ENCODE data around the gene CCDC73.
"Not testable (repeated sequence)": the region's sequence is repeated elsewhere in the genome, so short reads cannot be mapped to it uniquely, and the experiment has no call there.

Gene CCDC73

DNA sequence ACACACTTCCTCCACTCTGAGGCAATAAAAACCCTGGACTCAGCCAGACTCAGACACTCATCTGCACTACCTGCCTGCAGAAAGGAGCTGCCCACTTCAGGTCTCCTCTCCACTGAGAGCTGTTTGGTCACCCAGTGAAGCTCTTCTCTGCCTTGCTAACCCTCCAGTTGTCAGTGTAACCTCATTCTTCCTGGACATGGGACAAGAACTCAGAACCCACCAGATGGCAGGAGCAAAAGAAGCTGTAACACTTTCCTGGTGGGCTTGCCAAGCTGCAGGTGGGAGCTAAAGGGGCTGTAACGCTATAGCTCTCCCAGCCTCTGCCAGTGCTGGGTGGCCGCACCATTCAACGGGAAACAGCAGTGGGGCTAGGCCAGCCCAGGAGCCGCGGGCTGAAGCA lies 89.7 kb downstream of the CCDC73 start:
- no peak for DNase-seq

DNA sequence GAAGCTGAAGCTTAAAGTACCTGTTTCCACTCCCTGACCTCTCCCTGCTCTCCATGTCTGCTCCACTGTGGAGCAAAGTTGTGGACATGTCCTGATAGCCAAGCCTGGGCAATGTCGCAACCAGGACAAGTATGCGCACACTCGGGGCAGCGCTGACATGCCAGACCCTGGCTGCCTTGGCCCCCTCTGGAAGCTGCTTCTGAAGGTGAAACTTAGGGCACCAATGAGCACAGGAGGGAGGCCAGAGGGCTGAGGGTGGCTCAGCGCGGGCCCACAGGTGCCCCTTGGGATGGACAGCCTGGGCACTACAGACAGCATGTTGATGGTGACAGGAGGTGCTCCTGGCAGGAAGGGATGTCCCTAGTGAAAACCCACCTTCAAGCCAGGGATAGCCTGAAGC lies 90.2 kb downstream of the CCDC73 start:
- no peak for DNase-seq

DNA sequence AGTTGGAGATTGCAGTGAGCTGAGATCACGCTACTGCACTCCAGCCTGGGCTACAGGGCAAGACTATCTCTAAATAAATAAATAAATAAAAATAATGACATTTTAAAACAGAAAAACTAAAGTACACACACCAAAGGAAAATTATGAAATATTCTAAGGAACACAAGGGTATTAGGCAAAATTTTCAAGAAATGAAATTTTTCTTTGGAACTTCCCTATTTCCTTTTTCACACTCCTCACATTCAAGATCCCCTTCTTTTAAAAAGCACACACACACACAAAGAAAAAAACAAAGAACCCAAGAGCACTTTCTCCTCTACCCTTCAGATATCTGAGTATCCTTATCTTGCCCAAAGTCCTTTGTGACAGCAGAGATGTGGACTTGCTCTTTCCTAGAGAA lies 92.8 kb downstream of the CCDC73 start:
- DNase-seq, result no peak

- no peak for DNase-seq
Measured at GRCh38 chr11:32698579-32698978, 95.9 kb downstream of the CCDC73 start.

GRCh38 chr11:32671051-32671450 lies 123.4 kb downstream of the CCDC73 start:
- no peak for DNase-seq

GRCh38 chr11:32659672-32660071 lies 134.8 kb downstream of the CCDC73 start:
- no peak for DNase-seq

DNA sequence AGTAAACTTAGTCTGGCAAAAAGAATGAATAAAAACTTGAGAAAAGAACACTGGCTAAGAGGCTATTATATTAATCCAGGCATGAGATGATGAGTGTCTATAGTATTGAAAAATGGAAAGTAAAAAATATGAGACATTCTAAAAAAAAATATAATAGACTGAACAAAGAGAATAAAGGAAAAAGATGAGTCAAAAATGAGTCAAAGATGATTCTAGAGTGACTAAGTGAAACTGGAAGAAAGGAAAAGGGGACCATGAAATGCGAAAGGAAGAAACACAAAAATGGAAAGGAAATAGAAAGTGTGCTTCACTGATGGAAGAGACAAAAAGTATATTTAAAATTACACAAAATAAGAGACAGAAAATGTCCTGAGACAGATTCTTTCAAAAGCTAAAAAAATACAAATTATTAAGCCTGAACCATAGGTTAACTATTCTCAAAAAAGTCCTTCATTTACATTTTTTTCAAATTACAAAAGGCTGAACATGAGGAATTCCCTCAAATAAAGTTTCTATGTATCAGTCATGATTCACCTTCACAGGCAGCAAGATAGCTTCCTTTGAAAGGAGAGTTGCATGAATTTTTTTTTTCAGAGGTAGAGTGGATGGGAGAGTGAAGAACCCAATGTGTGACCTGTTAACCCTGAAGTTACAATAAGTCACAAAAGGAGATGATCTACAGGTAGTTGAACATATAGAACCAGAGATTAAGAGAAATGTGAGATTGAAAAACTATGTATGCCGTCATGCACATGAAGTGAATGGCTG lies 135.6 kb downstream of the CCDC73 start:
- no peak for DNase-seq

DNA sequence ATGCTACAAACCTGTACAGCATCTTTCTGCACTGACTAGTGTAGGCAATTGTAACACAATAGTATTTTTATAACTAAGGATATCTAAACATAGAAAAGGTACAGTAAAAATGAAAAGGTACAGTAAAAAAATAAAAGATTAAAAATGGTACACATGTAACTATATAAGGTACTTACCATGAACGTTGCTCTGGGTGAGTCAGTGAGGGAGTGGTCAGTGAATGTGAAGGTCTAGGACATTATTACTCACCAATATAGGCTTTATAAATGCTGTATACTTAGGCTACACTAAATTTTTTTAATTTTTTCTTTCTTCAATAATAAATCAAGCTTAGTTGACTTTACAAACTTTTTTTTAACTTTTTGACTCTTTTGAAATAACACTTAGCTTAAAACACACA lies 150.9 kb downstream of the CCDC73 start:
- DNase-seq, result no peak

- DNase-seq, result no peak
Measured at GRCh38 chr11:32641361-32641760, 153.1 kb downstream of the CCDC73 start.

DNA sequence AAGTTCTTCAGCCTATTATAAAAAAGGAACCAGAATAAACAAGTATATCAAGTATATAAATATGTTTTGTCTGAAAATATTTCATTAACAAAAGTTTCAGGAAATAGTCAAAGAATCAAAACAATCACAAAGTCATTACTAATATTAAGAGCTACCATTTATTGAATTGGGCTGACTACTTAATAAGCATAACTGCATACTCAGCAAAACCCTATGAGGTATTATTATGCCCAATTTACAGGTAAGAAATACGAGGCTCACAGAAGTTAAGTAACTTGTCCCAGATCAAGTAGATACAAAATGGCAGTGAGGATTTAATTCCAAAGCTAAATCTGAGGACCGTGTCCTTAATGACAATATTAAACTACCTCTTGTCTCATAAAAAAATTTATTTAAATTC lies 158.6 kb downstream of the CCDC73 start:
- no peak for DNase-seq

GRCh38 chr11:32630844-32631243 lies 163.6 kb downstream of the CCDC73 start:
- DNase-seq, result no peak

GRCh38 chr11:32616903-32617302 lies 177.6 kb downstream of the CCDC73 start:
- no peak for DNase-seq

DNA sequence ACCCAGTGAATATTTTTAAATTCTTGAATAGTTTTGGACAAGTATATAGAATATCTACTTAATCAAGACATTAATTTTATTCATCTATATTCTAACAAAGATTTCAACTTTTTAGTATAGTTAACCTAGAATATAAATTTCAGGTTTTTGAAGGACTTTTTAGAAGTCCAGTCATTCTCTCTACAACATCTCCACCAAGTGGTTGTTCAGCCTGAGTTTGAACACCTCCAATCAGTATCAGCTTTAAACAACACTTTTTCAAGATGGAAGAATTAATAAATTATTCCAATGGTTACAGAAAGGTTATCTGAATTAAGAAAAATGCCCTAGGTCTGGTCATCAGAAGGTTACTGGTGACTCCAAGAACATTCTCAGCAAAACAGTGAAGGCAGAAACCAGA lies 179.0 kb downstream of the CCDC73 start:
- no peak for DNase-seq

- DNase-seq, result no peak
Measured at GRCh38 chr11:32613500-32614151, 180.8 kb downstream of the CCDC73 start.

DNA sequence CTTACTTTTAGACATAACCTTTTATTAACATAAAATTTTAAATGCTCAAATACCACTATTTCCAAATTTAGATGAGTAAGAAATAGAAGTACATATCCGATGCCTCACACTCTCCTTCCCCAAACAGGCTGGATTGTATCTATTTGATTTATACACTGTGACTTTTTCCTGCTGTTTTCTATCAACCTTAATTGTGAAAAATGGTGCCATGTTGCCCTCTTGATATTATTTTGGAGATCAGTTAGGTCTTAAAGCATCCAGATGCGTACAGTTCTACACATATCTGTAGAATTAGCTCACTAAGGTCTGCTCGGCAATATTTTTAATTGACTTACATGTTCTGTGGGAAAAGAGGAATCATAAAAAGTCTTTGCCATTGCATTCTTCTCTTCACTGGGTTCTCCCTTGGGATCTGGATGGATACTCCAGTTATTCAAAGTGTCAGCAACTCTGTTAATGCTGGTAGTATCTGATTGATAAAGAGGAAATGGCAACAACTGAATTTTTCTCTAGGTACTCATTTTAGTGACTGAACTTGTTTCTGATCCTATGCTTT lies 183.6 kb downstream of the CCDC73 start:
- no peak for DNase-seq

DNA sequence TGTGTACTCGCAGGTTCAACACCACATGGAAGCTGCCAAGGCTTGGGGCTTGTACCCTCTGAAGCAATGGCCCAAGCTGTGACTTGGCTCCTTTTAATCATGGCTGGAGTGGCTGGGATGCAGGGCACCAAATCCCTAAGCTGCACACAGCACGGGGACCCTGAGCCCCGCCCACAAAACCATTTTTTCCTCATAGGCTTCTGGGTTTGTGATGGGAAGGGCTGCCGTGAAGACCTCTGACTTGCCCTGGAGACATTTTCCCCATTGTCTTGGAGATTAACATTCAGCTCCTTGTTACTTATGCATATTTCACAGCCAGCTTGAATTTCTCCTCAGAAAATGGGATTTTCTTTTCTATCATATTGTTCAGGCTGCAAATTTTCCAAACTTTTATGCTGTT lies 185.6 kb downstream of the CCDC73 start:
- not testable (repeated sequence) for DNase-seq

DNA sequence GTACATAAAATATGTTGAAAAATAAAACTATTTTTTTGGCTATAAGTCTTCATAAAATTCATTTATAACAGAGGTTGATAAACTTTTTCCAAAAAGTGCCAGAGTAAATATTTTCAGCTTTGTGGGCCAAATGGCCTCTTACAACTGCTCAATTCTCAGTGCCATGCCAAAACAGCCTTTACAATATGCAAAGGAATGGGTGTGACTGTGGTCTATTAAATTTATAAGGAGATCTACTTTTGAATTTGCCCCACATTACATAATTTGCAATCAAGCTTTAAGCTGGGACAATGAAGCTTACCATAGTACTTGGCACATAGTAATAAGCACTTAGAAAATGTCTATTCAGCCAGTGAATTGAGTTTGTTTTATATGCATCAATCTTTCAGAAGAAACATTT lies 188.2 kb downstream of the CCDC73 start:
- DNase-seq, result no peak

DNA sequence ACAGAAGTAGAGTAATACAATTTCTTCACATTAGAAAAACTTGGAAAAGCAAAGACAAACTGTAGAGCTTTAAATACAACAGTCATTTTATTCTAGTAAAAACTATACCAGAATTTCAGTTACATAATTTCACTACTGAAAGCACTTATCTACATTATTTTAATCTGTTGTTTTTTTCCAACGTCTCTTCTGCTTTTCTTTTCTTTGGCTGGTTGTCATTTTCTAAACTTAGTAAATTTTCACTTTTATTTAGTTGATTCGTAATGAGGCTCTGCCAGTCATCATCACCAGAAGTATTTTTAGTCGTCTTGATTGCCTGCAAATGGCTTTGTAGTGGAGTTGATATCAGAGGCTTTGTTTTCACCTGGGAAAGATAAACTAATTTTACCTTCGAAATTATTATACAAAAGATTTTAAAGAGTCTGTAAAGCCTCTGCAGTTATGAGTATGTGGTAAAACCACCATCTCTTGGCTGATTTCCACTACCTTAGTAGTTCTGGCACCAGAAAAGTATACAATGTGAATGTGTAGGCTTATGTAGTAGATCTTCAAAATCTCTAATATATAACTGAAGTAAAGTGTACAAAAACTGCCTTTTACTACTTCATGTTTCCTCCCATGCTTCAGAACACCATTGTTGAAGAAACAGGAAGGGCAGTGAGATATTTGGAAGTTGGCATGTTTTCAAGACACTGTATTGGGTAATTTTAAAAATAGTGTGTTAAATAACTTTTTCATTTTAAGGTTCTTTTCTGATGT lies 191.6 kb downstream of the CCDC73 start:
- DNase-seq, result no peak

DNA sequence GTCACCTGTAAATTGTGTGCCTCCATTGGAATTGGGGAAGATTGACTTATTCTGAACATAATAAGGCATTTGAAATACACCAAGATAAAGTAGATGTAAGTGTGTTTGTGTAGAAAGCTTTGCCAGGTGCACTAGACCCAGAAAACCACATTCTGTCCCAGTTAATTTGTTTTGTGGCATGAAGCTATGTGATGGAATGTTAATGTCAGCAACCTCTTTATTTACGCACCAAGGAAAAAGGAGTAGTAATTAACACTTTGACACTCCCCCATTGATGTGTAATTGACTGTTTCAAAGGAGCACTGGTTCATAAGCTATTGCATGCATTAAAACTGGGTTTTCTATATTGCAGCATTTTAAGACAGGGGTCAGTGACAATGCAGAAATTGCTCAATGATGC lies 196.5 kb downstream of the CCDC73 start:
- DNase-seq, result no peak

- DNase-seq, result not testable (repeated sequence)
Measured at GRCh38 chr11:32596114-32596513, 198.3 kb downstream of the CCDC73 start.

DNA sequence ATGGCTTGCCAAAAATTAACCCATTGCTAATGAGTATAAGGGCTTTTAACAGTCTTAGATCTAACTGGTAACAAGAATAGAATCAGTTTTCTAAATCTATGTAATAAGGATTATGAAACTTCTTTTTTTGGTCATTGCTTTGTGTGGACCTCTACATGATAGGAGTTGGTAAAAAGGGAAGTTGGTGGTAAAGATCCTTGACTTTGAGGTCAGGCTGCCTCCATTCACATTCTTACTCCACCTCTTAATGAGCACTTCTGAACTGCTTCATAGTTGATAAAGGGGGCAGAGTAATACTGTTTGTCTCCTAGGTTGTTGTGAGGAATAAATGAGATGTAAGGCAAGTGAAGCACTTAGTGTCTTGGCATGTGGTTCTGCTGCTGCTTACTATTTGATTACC lies 200.2 kb downstream of the CCDC73 start:
- DNase-seq, result no peak

DNA sequence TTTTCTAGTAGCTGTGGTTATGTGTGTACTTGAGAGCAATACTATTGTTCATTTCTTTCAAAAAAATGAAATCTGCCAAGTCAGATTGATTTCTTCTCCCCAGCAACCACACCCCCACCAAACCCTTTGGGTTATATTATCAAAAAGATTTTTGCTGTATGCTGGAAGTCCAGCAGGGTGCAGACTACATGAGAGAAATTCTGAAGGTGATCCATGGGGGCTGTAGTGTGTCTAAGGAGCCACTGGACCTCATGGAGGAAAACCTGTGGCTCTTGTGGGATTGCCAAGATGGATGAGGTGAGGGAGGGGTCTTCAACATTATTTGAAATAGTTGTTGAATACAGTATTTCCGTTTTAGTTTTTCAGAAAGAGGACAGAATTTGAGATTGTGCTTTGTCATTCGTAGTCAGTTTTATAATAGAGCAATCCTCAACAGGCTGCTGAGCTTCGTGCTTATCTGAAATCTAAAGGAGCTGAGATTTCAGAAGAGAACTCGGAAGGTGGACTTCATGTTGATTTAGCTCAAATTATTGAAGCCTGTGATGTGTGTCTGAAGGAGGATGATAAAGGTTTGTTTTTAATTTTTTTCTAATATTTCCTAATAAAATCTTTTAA lies 207.8 kb downstream of the CCDC73 start:
- no peak for DNase-seq

GRCh38 chr11:32584921-32585320 lies 209.5 kb downstream of the CCDC73 start:
- no peak for DNase-seq
